H1 (cell line): Measurements from ENCODE around the gene ZNF581.

ENCODE experiments used
- EP300 ChIP-seq, 2 experiments: IDR thresholded peaks; 1 replicate in 1 of 2; 2 replicates in 1 of 2; pipeline ENCODE4 v1.6.1; 2011 to 2012; ENCODE audit warnings: low read depth in 2 of 2, low read length in 2 of 2, mild to moderate bottlenecking in 2 of 2, borderline replicate concordance in 1 of 2, inconsistent platforms in 1 of 2, moderate library complexity in 1 of 2
- GTF2F1 ChIP-seq: IDR thresholded peaks from 2 replicates; pipeline ENCODE4 v1.6.1; 2012; ENCODE audit warnings: low read depth, low read length, improper control_type of control experiment, borderline replicate concordance
- KDM1A ChIP-seq: fragments of 200-600, 300-600 bp; sonication (generic); IDR thresholded peaks from 2 replicates; pipeline ENCODE4 v1.7.1; 2016; ENCODE audit warnings: mild to moderate bottlenecking, low read length, borderline replicate concordance
- POLR2A ChIP-seq, 2 experiments: IDR thresholded peaks; 1 replicate in 1 of 2; 2 replicates in 1 of 2; pipeline ENCODE4 v1.6.1; 2011; ENCODE audit warnings: low read depth in 2 of 2, low read length in 2 of 2, mild to moderate bottlenecking in 2 of 2; ENCODE audit errors: control extremely low read depth in 1 of 2
- RBBP5 ChIP-seq: IDR thresholded peaks from 2 replicates; pipeline ENCODE4 v1.7.1; 2012; ENCODE audit warnings: low read depth, mild to moderate bottlenecking, inconsistent platforms, low read length, moderate library complexity, borderline replicate concordance
- RFX5 ChIP-seq: IDR thresholded peaks from 2 replicates; pipeline ENCODE4 v1.6.1; 2011; ENCODE audit warnings: low read depth, low read length, improper control_type of control experiment, borderline replicate concordance
- TAF7 ChIP-seq: optimal IDR thresholded peaks from 2 replicates; pipeline ENCODE3; 2011; ENCODE audit warnings: low read depth, mild to moderate bottlenecking, inconsistent platforms, low read length, moderate library complexity, borderline replicate concordance
- ZNF274 ChIP-seq: IDR thresholded peaks from 2 replicates; pipeline ENCODE4 v1.7.0; 2012; ENCODE audit warnings: low read length, borderline replicate concordance; ENCODE audit errors: extremely low read depth
- TF ChIP-seq, protein P1 (sequence below), 3 experiments: IDR thresholded peaks; 1 replicate in 2 of 3; 2 replicates in 1 of 3; pipeline versions ENCODE4 v1.5.1 to v1.6.1; 2011; ENCODE audit warnings: low read length in 3 of 3, mild to moderate bottlenecking in 3 of 3, inconsistent platforms in 2 of 3, low read depth in 1 of 3, moderate library complexity in 1 of 3; ENCODE audit not compliant: insufficient read depth in 1 of 3; ENCODE audit errors: control extremely low read depth in 1 of 3

DNA sequence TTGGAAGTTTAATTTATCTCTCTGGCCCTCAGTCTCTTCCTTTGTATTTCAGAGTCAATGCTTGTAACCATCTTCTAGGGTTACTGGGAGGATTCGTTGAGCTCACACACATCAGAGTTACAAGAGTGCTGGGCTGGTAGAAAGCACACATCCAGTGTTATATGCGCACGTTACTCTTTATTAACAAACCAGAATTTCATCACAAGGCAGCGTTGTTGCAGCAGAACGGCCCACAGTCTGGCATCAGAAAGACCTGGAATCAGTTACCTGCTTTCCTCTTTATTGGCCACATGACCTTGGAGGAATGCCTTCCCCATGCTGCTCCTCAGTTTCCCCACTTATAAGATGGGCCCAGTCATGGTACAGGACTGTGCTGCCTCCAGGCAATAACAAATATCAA lies 34.1 kb upstream of the ZNF581 start:
- TF ChIP-seq POLR2A (IDR thresholded peaks at IDR 0.05; ENCODE audit: control extremely low read depth in 1 of 2, low read depth in 2 of 2, low read length in 2 of 2) (no peak), ZNF274 (no peak), RBBP5 (no peak), TAF7 (no peak), RFX5 (no peak), KDM1A (no peak), GTF2F1 (no peak), EP300 (IDR thresholded peaks at IDR 0.05; ENCODE audit: borderline replicate concordance in 1 of 2, low read depth in 2 of 2, low read length in 2 of 2) (no peak)
- TF ChIP-seq, protein P1, sequence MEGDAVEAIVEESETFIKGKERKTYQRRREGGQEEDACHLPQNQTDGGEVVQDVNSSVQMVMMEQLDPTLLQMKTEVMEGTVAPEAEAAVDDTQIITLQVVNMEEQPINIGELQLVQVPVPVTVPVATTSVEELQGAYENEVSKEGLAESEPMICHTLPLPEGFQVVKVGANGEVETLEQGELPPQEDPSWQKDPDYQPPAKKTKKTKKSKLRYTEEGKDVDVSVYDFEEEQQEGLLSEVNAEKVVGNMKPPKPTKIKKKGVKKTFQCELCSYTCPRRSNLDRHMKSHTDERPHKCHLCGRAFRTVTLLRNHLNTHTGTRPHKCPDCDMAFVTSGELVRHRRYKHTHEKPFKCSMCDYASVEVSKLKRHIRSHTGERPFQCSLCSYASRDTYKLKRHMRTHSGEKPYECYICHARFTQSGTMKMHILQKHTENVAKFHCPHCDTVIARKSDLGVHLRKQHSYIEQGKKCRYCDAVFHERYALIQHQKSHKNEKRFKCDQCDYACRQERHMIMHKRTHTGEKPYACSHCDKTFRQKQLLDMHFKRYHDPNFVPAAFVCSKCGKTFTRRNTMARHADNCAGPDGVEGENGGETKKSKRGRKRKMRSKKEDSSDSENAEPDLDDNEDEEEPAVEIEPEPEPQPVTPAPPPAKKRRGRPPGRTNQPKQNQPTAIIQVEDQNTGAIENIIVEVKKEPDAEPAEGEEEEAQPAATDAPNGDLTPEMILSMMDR (IDR thresholded peaks at IDR 0.05; ENCODE audit: control extremely low read depth in 1 of 3, insufficient read depth in 1 of 3, low read depth in 1 of 3, low read length in 3 of 3): no peak
